ENCODE results near the gene DDT.

DNA sequence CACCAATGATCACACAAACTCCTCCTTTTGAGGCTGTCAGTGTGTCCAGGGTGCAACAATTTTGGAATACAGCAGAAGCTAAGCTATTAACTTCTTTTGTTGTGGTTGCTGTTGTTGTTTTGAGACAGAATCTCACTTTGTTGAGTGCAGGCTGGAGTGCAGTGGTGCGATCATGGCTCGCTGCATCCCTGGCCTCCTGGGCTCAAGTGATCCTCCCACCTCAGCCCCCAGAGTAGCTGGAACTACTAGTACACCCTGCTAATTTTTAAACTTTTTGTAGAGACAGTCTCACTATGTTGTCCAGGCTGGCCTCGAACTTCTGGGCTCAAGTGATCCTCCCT is 35.3 kb downstream of the DDT start:
- no peak for TF ChIP-seq POLR2A (IDR thresholded peaks at IDR 0.05)
- TF ChIP-seq, protein P1, sequence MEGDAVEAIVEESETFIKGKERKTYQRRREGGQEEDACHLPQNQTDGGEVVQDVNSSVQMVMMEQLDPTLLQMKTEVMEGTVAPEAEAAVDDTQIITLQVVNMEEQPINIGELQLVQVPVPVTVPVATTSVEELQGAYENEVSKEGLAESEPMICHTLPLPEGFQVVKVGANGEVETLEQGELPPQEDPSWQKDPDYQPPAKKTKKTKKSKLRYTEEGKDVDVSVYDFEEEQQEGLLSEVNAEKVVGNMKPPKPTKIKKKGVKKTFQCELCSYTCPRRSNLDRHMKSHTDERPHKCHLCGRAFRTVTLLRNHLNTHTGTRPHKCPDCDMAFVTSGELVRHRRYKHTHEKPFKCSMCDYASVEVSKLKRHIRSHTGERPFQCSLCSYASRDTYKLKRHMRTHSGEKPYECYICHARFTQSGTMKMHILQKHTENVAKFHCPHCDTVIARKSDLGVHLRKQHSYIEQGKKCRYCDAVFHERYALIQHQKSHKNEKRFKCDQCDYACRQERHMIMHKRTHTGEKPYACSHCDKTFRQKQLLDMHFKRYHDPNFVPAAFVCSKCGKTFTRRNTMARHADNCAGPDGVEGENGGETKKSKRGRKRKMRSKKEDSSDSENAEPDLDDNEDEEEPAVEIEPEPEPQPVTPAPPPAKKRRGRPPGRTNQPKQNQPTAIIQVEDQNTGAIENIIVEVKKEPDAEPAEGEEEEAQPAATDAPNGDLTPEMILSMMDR (IDR thresholded peaks at IDR 0.05), result no peak
